Measurements from ENCODE around the gene FYN.

GRCh38 chr6:111777357-111777756, 95.9 kb downstream of the FYN start:
- TF ChIP-seq, protein P1, sequence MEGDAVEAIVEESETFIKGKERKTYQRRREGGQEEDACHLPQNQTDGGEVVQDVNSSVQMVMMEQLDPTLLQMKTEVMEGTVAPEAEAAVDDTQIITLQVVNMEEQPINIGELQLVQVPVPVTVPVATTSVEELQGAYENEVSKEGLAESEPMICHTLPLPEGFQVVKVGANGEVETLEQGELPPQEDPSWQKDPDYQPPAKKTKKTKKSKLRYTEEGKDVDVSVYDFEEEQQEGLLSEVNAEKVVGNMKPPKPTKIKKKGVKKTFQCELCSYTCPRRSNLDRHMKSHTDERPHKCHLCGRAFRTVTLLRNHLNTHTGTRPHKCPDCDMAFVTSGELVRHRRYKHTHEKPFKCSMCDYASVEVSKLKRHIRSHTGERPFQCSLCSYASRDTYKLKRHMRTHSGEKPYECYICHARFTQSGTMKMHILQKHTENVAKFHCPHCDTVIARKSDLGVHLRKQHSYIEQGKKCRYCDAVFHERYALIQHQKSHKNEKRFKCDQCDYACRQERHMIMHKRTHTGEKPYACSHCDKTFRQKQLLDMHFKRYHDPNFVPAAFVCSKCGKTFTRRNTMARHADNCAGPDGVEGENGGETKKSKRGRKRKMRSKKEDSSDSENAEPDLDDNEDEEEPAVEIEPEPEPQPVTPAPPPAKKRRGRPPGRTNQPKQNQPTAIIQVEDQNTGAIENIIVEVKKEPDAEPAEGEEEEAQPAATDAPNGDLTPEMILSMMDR (conservative IDR thresholded peaks at IDR 0.05; ENCODE audit: low read depth, low read length): no peak; the same call in 1 of the 2 replicates
- TF ChIP-seq EZH2 (IDR thresholded peaks at IDR 0.05; ENCODE audit: borderline replicate concordance, low read depth, low read length, poor library complexity, severe bottlenecking): no peak
